ENCODE data around the gene LEPR. TPM values are rescaled to one million over a fixed set of nuclear protein-coding genes. Genes with fewer than 3 reads are reported as not detected.

Gene LEPR
- total RNA-seq, 1 donor from 2014 or later: 3.0 TPM

DNA sequence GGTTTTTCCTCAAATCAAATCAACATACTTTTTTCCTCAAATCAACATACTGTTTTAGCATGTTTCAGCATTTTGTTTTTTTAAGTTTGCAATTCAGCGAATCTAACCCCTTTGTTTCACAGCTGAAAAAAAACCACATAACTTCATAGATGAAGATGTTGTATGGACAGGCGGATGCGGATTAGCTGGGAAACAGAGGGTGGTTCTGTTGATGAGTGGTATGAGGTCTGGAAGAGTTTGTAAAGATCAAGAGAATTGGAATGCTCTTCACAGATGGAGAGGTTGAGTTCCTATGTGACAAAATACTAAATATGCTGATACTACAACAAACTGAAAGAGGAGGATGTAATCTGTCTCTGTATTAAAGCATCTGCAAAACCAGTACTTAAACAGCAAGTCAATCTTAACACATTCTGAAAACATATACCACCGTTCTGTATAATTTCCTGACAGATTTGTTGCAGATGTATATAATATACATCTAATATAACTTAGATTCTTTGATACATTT lies 10.6 kb upstream of the LEPR start:
- Mint-ChIP-seq H3K27me3 (no peaks in the 10 kb centered on the region), H3K4me3 (ENCODE audit: low read depth) (no peak overlapping the region), H3K9me3 (ENCODE audit: low read depth) (no peaks in the 10 kb centered on the region), H3K36me3 (ENCODE audit: insufficient read depth) (peaks cover 2% of the 10 kb centered on the region), H3K4me1 (ENCODE audit: low read depth) (peaks cover 6% of the 10 kb centered on the region), H3K27ac (no peak overlapping the region)
- no peak for DNase-seq (ENCODE audit: low spot score, unreplicated experiment)
- TF ChIP-seq, protein P1, sequence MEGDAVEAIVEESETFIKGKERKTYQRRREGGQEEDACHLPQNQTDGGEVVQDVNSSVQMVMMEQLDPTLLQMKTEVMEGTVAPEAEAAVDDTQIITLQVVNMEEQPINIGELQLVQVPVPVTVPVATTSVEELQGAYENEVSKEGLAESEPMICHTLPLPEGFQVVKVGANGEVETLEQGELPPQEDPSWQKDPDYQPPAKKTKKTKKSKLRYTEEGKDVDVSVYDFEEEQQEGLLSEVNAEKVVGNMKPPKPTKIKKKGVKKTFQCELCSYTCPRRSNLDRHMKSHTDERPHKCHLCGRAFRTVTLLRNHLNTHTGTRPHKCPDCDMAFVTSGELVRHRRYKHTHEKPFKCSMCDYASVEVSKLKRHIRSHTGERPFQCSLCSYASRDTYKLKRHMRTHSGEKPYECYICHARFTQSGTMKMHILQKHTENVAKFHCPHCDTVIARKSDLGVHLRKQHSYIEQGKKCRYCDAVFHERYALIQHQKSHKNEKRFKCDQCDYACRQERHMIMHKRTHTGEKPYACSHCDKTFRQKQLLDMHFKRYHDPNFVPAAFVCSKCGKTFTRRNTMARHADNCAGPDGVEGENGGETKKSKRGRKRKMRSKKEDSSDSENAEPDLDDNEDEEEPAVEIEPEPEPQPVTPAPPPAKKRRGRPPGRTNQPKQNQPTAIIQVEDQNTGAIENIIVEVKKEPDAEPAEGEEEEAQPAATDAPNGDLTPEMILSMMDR (IDR thresholded peaks at IDR 0.05; ENCODE audit: unreplicated experiment): no peak

DNA sequence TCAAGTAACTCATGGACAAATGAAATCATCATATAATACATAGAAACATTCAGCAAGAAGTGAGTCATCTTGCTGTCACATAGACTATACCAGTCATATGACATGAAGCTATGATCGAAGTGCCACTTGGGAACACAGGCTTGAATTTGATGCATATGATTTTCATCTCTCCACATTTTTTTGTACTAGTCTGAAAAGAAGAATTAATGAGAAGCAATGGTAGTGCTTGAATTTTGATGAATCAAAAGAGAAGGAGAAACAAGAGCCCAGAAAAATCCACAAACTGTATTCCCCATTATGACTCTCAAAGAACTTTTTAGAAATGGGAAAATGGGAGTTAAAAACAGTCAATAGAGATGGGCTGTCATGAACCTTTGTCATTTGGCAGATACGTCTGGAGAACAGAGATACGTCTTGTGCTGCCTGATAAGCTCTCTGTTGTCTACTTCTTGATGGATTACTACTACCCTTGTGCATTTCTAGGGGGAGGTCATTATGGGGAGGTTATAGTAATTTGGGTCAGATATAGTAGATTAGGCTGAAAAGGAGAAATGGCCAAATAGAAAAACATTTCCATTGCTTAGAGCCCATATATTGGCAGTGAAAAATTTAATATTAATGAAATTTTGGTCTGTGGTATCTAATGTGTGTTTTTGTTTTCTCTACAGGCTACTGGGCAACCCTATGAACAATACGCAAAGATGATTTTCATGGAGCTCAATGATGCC lies 8.0 kb upstream of the LEPR start:
- no peak overlapping the region for H3K4me3 Mint-ChIP-seq (ENCODE audit: low read depth)
- H3K9me3 Mint-ChIP-seq (ENCODE audit: low read depth): no peaks in the 10 kb centered on the region
- H3K27ac Mint-ChIP-seq: no peak overlapping the region
- H3K27me3 Mint-ChIP-seq: no peaks in the 10 kb centered on the region
- H3K4me1 Mint-ChIP-seq (ENCODE audit: low read depth): peaks cover 9% of the 10 kb centered on the region
- no peaks in the 10 kb centered on the region for H3K36me3 Mint-ChIP-seq (ENCODE audit: insufficient read depth)
- TF ChIP-seq, protein P1 (IDR thresholded peaks at IDR 0.05; ENCODE audit: unreplicated experiment): no peak
- DNase-seq (ENCODE audit: low spot score, unreplicated experiment): no peak

- H3K9me3 Mint-ChIP-seq (ENCODE audit: low read depth): no peaks in the 10 kb centered on the region
- H3K4me3 Mint-ChIP-seq (ENCODE audit: low read depth): no peak overlapping the region
- TF ChIP-seq, protein P1 (IDR thresholded peaks at IDR 0.05; ENCODE audit: unreplicated experiment): no peak
- H3K27me3 Mint-ChIP-seq: no peaks in the 10 kb centered on the region
- no peaks in the 10 kb centered on the region for H3K36me3 Mint-ChIP-seq (ENCODE audit: insufficient read depth)
- DNase-seq (ENCODE audit: low spot score, unreplicated experiment): no peak
- peaks cover 13% of the 10 kb centered on the region for H3K4me1 Mint-ChIP-seq (ENCODE audit: low read depth)
- H3K27ac Mint-ChIP-seq: no peak overlapping the region
Observed at GRCh38 chr1:65412984-65413375, 7.5 kb upstream of the LEPR start.

DNA sequence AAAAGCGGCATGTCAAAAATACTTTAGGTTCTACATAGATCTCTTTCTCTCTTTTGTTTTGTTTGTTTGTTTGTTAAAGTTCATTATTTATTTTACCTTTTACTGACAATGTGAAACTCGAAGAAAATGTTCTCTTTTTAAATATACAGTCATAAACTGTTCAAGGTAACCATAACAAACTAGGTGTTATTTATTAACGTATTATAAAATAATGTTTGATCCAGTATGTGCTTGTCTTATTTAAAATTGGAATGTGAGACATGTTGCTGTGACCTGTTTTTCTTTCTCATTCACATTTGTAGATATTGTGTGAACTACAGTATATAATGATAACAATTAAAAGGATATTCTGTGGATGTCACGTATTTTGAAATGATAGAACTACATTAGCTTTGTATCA lies 5.9 kb upstream of the LEPR start:
- no peaks in the 10 kb centered on the region for H3K9me3 Mint-ChIP-seq (ENCODE audit: low read depth)
- H3K4me3 Mint-ChIP-seq (ENCODE audit: low read depth): no peak overlapping the region
- no peak overlapping the region for H3K27ac Mint-ChIP-seq
- no peaks in the 10 kb centered on the region for H3K27me3 Mint-ChIP-seq
- peaks cover 25% of the 10 kb centered on the region for H3K4me1 Mint-ChIP-seq (ENCODE audit: low read depth)
- H3K36me3 Mint-ChIP-seq (ENCODE audit: insufficient read depth): no peaks in the 10 kb centered on the region
- no peak for DNase-seq (ENCODE audit: low spot score, unreplicated experiment)
- TF ChIP-seq, protein P1 (IDR thresholded peaks at IDR 0.05; ENCODE audit: unreplicated experiment): no peak

DNA sequence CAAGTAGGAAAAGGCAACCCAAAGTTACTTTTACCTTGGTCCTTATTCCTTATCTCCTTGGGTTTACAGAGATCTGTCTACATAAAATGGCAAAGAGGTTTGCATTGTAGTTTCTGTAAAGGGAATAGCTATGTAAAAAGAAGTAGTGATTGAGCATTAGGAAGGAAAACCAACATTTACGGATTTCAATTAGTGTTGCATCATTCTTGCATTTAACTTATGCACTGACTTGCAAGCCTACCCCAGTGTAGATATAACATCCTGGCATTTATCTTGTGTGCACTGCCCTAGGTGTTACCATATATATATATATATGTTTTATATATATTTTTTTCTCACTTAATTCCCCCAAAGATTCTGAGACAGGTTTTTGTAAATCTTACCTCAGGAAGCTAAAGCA lies 3.7 kb upstream of the LEPR start:
- H3K9me3 Mint-ChIP-seq (ENCODE audit: low read depth): no peaks in the 10 kb centered on the region
- H3K4me1 Mint-ChIP-seq (ENCODE audit: low read depth): peaks cover 26% of the 10 kb centered on the region
- no peak overlapping the region for H3K4me3 Mint-ChIP-seq (ENCODE audit: low read depth)
- H3K27ac Mint-ChIP-seq: no peak overlapping the region
- H3K27me3 Mint-ChIP-seq: no peaks in the 10 kb centered on the region
- TF ChIP-seq, protein P1 (IDR thresholded peaks at IDR 0.05; ENCODE audit: unreplicated experiment): no peak
- DNase-seq (ENCODE audit: low spot score, unreplicated experiment): no peak
- H3K36me3 Mint-ChIP-seq (ENCODE audit: insufficient read depth): no peaks in the 10 kb centered on the region

Measured in progenitor cell of endocrine pancreas (in vitro differentiated cells).